NCI-H446 (cell line): Measurements from ENCODE around the gene COPRS.
"Not testable (repeated sequence)": the region's sequence is repeated elsewhere in the genome, so short reads cannot be mapped to it uniquely, and the experiment has no call there.

ENCODE experiments used
- DNase-seq, 2 experiments: peaks; one replicate each; lab custom pipeline; 2025; lab: John Stamatoyannopoulos, UW

Gene COPRS

DNA sequence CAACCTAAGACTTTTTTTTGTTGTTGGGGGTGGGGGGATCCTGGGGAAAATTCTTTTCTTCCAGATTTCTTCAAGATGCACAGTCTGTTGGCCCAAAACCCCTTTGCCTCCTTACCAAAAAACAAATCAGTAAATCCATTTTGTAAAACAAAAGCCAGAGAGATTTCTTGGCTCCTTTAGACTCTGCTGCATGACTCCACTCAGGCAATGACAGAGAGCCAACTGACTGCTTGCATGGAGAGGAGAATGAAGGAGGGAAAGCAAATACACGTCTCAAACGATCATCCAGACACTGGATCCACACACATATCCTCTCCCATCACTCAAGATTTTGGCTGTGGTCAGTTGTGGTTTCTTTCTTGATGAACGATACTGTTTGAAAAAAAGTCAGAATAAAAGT is 13.8 kb downstream of the COPRS start:
- DNase-seq = no peak

DNA sequence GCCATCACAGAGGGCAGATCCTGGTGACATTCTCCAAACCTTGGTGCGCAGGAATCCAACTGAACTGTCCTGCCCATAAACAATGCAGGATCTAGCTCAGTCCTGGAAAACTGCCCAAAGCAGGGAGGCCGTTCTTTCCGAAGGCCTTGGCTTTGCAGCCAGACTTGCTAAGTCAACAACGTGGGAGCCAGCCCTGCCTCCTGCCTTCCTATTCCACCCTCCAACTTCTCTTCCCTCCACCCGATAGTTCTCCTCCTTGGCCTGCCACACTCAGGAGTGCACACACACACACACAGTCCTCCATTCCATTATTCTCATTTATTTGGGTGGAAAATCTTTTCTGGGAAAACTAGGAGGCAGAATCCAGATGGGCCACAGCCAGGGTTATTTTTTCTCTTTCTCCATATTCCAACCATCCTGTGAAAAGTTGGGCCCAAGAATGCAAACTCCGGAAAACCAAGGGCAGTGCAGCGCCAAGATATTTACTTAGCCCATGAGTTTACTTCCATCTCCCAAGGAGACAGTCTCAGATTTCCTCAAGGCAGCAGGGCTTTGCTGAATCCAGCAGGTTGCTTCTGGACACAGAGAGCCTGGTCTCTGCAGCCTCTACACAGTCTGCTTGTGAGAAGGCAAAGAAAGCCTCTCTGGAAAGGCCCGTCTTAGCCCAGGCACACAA is 15.8 kb downstream of the COPRS start:
- DNase-seq = peak; percentile 21 to 83

DNA sequence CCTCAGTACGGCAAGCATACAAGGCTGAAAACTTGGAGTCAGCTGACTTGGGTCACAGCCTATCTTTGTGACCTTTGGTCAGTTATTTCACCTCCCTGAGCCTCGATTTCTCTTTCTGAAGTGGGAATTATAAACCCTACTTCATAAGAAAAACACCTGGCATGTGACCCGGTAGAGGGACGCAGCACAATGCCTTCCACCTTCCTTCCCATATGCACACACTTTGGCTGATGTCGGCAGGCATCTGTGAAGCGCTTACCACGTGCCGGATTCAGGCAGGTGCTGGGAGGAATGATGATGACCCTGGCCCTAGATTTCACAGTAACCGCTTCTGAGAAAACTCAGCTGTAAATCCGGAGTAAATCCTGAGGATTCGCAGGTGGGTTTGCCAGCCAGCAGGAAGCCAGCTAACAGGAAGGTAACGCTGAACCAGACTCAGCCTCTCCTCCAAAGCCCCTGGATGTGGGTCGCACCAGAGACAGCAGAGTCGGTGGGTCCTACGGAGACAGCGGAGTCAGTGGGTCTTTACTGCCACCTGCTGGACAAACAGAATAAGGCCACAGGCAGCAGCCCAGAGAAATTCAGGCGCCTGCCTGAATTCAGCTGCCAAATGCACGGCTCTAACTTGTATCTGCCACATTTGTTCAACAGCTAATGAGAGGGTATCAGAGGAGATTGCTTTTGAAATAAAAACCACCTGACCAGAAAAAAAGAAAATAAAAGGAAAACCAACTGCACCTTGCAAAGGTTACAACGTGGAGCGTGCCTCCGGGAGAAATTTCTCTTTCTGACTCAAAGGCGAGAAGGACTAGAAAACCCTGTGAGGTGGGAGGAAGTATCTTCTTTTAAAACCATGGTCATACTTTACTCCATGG is 16.6 kb downstream of the COPRS start:
- DNase-seq = peak; percentile 46 to 85

DNA sequence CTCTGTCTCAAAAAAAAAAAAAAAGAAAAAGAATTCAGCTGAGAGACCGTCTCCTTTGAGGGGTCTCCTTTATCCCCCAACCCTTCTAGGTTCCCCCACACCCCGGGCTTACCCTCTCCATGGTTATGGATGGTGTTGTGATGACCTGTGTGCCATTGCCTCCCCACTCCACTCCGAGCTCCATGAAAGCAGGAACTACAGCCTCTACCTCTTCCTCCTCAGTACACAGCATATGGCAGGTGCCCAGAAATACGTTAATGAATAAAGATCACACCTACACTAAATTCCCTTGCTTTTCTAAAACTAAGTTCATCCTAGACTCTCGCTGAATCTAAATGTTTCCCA is 17.2 kb downstream of the COPRS start:
- DNase-seq = no peak

DNA sequence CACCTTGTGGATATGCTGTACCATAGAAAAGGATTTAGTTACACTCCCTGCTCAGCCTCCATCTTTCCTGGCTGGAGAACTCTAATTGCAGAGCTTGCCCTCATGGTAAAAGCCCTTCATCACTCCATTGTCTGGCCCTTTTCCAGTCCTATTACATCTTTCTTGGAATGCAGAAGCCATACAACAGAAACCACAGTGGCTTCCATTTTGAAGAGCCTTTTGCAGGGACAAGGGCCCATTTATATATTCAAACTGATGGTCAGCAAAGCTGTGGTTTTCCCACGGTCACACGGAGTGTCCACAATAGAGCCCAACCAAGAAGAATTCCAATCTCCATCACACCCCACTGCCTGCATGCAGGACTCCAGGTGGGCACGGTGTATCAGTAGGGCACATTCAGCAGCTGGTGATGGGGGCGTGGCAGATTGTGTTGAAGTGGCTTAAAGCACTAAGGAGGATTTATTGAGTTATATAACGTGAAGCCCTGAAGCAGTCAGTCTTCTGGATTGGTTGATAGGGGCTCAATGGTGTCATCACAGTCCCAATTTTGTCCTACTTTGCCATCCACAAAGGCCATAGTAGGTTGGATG is 20.3 kb downstream of the COPRS start:
- DNase-seq = no peak

DNA sequence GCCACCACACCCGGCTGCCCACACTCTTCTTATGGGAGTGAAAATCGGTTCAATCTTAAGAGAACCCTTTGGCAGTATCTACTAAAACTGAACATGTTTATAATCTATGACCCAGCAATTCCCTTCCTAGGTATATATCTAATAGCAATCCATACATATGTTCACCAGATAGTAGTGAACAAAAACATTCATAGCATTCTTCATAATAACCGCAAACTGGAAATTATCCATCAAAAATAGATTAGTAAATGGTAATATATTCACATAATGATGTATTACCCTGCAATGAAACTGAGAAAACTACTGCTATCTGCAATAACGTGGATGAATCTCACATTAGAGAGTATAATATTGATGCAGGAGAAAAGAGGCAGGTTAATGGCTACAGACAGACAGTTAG is 23.1 kb downstream of the COPRS start:
- DNase-seq = no peak

DNA sequence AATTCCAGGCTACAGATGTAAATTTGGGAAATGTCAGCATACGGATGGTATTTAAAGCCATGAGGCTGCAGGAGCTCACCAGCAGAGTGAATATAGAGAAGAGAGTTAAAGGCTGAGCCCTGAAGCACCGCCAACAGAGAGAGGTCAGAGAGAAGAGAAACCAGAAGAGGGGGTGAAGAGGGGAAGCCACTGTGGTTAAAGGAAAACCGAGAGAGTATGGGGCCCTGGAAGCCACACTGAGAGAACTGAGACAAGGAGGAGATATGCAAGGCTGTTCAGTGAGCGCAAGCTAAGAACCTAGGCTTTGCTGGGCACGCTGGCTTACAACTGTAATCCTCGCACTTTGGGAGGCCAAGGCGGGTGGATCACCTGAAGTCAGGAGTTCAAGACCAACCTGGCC is 24.6 kb downstream of the COPRS start:
- DNase-seq = no peak

DNA sequence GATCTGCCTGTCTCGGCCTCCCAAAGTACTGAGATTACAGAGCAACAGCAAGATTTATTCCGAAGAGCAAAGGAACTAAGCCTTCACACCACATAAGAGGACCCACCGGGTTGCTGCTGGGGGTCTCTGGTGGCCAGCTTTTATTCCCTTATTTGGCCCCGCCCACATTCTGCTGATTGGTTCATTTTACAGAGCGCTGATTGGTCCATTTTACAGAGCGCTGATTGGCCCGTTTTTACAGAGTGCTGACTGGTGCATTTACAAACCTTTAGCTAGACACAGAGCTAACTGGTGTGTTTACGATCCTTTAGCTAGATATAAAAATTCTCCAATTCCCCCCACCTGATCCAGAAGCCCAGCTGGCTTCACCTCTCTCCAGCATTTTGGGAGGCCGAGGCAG is 26.3 kb downstream of the COPRS start:
- DNase-seq = no peak

DNA sequence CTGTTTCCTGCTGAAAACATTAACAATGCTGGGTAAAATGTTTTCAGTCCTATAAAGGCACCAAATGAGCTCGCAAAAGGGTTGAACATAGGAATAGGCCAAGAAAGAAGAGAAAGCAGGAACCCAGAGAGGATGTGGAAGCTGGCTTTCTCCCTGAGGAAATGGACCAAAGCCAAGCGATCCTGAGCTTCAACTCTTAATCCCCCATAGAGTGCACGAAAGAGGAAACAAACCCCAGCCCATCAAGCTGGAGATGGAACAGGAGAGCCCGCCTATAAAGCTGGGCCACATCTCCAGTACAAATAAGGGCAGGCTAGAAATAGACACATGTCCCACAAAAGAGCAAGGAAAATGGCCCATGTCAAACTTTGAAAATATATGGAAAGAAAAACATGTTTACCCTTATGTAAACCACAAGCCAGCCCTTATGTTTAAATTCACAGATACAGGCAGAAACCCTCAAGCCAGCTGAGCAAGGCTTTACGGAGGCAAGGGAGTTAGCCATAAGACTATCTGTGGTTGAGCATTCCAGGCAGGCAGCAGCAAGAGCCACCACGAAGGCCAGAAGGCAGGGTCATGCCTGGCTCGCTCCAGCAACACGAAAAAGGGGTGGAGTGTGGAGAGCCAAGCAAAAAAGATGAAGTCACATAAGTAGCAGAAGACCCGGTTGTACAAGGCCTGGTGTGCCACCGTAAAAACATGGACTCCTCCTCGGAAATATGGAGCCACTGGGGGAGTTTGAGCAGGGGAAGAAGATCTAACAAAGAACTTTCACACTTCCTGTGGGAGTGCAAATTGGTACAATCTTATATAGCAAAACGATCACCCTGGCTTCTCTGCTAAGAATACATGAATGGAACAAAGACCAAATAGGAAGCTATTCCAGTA is 27.8 kb downstream of the COPRS start:
- DNase-seq = no peak

DNA sequence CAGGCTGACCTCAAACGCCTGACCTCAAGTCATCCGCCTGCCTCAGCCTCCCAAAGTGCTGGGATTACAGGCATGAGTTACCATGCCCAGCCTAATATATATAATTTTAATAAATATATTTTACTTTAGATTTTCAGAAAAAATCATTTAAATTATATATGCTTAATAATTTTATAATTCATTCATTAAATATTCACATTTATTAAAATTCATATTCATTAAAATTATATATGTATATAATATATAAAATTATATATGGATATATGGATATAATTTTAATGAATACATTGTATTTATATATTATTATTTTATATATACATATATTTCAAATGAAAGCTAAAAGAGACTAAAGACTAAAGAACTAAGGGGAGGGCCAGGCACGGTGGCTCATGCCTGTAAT is 29.4 kb downstream of the COPRS start:
- DNase-seq = no peak

DNA sequence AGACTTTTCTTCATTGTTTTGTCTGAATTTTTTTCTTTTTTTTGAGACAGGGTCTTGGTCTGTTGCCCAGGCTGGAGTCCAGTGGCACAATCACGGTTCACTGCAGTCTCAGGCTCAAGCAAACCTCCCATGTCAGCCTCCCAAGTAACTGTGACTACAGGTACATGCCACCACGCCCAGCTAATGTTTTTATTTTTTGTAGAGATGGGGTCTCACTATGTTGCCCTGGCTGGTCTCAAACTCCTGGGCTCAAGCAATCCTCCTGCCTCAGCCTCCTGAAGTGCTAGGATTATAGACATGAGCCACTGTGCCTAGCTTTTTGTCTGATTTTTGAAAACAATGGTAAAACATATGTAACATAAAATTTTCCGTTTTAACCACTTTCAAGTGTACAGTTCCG is 30.1 kb downstream of the COPRS start:
- DNase-seq = not testable (repeated sequence)

DNA sequence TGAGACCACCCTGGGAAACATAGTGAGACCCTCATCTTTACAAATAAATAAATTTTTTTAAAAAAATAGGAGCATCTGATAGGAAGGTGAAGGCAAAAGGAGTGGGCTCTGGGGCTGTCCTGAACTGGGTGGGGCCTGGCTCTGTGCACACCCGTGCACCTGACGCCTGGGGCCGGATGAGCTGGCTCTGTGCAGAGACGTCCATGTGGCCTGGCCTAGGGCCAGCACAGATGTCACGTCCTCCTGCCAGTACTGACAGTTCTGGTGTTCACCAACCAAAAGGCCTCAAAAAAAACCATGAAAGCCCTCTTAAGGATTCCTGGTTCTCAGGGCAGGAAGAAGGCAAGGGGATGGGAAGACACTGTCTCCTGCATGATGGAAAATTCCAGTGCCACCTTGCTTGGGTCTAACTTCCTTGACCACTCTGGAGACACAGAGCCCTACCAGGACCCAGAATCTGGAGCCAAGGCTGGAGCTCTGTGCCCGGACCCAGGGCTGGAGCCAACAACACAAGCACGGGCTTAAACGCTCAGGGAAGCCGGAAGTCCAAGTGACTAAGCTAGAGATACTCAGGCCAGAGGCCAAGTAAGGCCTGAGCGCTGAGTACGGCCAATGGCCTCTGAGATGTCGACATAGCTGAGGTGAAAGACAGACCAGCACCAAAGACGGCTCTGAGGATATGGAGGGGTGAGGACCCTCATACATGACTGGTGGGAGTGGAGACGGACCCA is 32.9 kb downstream of the COPRS start:
- DNase-seq = peak; percentile 39 to 79

DNA sequence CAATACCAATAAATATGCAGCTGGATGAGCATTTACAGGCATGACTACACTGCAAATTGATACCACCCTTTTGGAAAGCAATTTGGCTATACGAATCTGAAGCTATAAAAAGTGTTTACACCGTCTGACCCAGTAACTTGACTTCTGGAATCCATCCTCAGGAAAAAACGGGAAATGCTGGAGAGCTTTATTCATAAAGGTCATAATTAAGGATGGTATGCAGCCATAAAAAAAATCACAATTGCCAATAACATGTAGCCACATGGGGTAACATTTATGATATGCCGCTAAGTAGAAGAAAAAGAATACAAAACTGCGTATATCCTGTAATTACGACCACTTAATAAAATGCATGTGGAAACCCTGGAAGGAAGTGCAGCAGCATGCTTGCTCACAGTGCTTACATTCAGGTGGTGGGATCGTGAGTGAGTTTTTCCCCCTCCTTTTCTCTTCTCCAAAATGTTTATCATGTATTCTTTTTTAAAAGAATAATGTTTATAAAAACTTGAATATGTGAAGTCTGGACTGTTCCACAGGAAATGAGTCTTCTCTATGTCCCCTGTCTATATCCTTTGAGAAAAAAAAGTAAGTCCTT is 34.2 kb downstream of the COPRS start:
- DNase-seq = no peak

DNA sequence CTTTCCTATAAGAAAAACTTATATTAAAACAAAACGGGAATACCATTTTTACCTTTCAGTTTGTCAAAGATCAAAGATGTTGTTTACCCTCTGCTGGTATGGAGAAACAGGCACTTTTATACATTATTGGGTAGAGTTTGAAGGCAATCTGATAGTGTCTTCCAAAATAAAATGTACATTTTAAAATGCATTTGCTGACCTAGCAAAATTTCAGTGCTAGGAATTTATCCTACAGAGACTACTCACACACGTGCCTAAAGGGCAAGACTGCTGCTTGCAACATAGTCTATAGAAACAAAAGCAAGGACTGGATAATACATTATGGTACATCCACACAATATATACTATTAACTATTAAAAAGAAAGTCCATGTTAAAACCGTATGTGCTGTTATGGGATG is 36.0 kb downstream of the COPRS start:
- no peak for DNase-seq

DNA sequence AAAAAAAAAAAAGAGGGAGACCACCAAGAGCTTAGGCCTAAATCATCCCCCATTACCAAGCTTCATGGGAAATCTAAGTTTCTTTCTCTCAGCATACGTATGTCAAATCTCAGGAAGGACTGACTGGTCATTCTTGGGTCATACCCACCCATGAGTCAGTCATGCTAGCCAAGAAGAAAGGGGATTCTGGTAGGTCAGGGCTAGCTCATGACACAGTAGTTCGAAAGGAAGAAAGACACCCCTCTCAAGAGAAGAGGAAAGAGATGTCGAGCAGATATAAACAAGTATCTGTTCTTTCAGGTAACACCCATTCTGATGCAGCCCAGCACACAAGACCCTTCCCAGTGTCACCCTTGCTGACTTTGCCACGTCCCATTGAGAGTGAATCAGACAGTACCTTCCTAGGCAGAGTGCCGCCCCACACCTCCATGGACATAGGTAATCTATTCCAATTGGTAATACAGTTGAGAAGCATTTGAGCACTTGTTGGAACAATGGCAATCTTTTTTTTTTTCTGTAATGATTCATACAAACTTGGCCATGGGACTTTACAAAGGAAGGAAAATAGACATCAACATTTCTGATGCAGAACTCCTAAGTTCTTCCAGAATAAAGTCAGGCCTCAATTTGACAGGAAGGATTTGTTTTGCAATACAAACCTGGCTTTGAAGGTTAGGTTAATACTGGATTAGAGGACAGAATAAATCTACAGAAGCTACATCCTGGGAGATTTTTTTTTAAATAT is 38.2 kb downstream of the COPRS start:
- no peak for DNase-seq

DNA sequence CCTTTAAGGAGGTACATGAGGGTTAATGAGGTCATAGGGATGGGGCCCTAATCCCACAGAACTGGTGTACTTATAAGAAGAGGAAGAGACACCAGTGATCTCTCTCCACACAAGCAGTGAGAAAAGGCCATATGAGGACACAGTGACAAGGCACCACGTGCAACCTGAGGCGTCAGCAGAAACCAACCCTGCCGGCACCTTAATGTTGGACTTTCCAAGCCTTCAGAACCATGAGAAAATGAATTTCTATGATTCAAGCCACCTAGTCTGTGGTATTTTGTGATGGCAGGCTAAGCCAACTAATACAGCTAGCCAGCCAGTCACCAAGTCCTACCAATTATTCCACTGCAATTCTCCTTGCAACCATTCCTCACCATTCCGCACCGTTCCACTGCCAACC is 39.5 kb downstream of the COPRS start:
- DNase-seq = no peak

DNA sequence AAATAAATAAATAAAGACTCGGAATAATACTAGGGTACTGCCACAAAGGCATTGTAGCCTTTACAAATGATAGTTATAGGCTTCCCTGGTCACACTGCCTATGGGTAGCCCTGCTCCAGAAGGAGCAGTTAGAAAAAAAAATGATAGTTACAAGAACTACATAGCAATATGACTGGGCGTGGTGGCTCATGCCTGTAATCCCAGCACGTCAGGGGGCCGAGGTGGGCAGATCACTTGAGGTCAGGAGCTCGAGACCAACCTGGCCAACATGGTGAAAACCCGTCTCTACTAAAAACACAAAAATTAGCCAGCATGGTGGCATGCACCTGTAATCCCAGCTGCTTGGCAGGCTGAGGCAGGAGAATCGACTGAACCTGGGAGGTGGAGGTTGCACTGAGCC is 40.2 kb downstream of the COPRS start:
- not testable (repeated sequence) for DNase-seq

DNA sequence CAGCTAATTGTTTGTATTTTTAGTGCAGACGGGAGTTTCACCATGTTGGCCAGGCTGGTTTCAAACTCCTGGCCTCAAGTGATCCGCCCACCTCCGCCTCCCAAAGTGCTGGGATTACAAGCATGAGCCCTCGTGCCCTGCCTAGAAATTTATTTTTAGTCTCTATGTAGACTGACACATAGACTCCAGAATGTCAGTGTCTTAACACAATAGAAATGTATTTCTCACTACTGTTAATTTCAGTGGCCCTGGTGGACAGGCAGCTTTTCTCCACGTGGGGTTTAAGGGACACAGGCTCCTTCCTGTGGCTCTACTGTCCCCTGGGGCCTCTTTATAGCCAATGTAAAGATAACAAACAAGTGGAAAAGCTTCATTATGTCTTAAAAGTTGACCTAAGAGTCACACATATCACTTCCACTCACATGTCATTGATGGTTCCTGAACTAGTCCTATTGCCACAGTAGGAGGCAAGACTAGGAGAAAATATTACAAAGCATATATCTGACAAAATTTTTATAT is 43.8 kb downstream of the COPRS start:
- DNase-seq = no peak

DNA sequence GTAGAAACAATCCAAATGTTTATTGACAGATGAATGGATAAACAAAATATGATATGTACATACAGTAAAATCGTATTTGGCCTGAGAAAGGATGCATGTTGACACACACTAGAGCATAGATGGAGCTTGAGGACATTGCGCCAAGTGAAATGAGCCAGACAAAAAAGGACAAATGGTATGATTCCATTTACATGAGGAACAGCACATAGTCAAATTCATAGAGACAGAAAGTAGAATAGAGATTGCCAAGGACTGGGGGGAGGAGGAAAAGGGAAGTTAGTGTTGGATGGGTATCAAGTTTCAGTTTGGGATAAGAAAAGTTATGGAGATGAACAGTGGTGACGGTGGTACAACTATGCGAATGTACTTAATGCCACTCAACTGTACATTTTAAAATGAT is 47.9 kb downstream of the COPRS start:
- DNase-seq = peak in 1 of 2 experiments; percentile 66

DNA sequence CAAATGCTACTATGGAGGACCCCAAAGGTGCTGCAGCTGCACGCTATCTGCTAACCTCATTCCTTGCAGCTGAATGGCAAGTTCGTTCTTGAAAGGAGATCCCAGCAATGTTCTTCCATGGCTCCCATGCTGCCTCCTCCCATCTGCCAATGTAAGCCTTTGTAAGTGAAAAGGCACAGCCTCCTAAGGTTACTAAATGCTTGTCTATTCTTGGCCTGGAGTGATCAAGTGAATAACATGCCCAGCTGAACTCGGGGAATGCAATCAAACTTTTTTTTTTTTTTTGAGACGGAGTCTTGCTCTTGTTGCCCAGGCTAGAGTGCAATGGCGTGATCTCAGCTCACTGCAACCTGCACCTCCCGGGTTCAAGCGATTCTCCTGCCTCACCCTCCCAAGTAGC is 49.2 kb downstream of the COPRS start:
- DNase-seq = peak in 1 of 2 experiments; percentile 20
